ENCODE results near the gene SOWAHA. TPM values are rescaled to one million over a fixed set of nuclear protein-coding genes. Genes with fewer than 3 reads are reported as not detected.

The SOWAHA gene
- total RNA-seq, 1 experiment from 2014 or later, result not detected

DNA sequence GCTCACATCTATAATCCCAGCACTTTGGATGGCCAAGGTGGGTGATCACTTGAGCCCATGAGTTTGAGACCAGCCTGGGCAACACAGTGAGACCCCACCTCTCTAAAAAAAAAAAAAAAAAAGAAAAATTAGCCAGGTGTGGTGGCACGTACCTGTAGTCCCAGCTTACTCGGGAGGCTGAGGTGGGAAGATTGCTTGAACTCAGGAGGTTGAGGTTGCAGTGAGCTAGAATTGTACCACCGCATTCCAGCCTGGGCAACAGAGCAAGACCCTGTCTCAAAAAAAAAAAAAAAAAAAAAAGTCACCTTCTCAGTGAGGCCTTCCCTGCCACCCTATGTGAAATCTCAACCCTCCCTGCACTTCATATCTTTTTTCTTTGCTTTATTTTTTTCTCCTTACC, 22.1 kb upstream of the SOWAHA start:
- no TSS peak for BruUV-seq (replicated peaks)
- CTCF ChIA-PET, result no interaction called here

DNA sequence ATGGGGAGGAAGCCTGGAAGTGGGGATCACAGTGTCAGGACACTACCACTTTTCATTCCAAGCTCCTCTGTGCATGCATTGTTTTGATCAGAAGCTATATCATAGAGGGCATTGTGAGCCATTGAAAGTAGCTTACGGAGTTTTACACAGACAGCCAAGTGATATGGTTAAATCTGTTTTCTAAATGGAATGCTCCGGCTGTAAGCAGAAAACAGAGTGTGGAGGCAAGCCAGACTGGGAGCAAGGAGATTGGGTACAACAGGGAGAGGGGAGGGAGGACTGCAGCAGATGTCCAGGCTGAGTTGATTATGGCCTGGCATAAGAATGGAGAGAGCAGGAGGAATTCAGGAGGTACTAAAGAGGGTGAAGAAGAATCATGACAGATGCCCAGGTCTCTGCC, 15.5 kb upstream of the SOWAHA start:
- H3K27me3 ChIP-seq (replicated peaks; ENCODE audit: insufficient read depth, low read depth, low read length, poor library complexity), result peaks cover 4% of the 10 kb centered on the region
- H3K4me3 ChIP-seq (ENCODE audit: low read depth, low read length, poor library complexity, severe bottlenecking), result no peak overlapping the region
- POLR2A ChIA-PET (ENCODE audit: low non-redundant PET), result no interaction called here
- intact Hi-C loops (cut with micrococcal nuclease; ENCODE audit: unreplicated experiment), result no loop called here
- no peak for TF ChIP-seq EZH2 (IDR thresholded peaks at IDR 0.05; ENCODE audit: borderline replicate concordance, low read depth, low read length, poor library complexity, severe bottlenecking)
- TF ChIP-seq, protein P1, sequence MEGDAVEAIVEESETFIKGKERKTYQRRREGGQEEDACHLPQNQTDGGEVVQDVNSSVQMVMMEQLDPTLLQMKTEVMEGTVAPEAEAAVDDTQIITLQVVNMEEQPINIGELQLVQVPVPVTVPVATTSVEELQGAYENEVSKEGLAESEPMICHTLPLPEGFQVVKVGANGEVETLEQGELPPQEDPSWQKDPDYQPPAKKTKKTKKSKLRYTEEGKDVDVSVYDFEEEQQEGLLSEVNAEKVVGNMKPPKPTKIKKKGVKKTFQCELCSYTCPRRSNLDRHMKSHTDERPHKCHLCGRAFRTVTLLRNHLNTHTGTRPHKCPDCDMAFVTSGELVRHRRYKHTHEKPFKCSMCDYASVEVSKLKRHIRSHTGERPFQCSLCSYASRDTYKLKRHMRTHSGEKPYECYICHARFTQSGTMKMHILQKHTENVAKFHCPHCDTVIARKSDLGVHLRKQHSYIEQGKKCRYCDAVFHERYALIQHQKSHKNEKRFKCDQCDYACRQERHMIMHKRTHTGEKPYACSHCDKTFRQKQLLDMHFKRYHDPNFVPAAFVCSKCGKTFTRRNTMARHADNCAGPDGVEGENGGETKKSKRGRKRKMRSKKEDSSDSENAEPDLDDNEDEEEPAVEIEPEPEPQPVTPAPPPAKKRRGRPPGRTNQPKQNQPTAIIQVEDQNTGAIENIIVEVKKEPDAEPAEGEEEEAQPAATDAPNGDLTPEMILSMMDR (conservative IDR thresholded peaks at IDR 0.05; ENCODE audit: low read depth, low read length), result no peak
- H3K36me3 ChIP-seq (ENCODE audit: insufficient read depth, low read length, poor library complexity, severe bottlenecking), result no peaks in the 10 kb centered on the region
- H3K27ac ChIP-seq (ENCODE audit: low read depth, low read length, poor library complexity, severe bottlenecking), result no peak overlapping the region
- CTCF ChIA-PET, result interaction anchor here (0.7 kb wide), 1 partner anchor 43 kb away, joined by 6 read pairs; no protein-coding TSS in a partner anchor
- no peaks in the 10 kb centered on the region for H3K9me3 ChIP-seq (ENCODE audit: low read depth, low read length, poor library complexity, severe bottlenecking)
- no TSS peak for BruUV-seq (replicated peaks)
- no peak for DNase-seq (ENCODE audit: low spot score)
- no peaks in the 10 kb centered on the region for H3K4me1 ChIP-seq (ENCODE audit: insufficient read depth, low read length, poor library complexity, severe bottlenecking)

More for the DNA sequence above, 22.1 kb upstream of the SOWAHA start:
- no peak for DNase-seq (ENCODE audit: low spot score)
- intact Hi-C loops (cut with micrococcal nuclease; ENCODE audit: unreplicated experiment), result no loop called here
- Histone ChIP-seq H3K27ac (ENCODE audit: low read depth, low read length, poor library complexity, severe bottlenecking) (no peak overlapping the region), H3K27me3 (replicated peaks; ENCODE audit: insufficient read depth, low read depth, low read length, poor library complexity) (no peaks in the 10 kb centered on the region), H3K4me3 (ENCODE audit: low read depth, low read length, poor library complexity, severe bottlenecking) (no peak overlapping the region), H3K9me3 (ENCODE audit: low read depth, low read length, poor library complexity, severe bottlenecking) (no peaks in the 10 kb centered on the region), H3K4me1 (ENCODE audit: insufficient read depth, low read length, poor library complexity, severe bottlenecking) (no peaks in the 10 kb centered on the region), H3K36me3 (ENCODE audit: insufficient read depth, low read length, poor library complexity, severe bottlenecking) (no peaks in the 10 kb centered on the region)
- POLR2A ChIA-PET (ENCODE audit: low non-redundant PET), result no interaction called here
- TF ChIP-seq EZH2 (IDR thresholded peaks at IDR 0.05; ENCODE audit: borderline replicate concordance, low read depth, low read length, poor library complexity, severe bottlenecking), result no peak
- TF ChIP-seq, protein P1 (conservative IDR thresholded peaks at IDR 0.05; ENCODE audit: low read depth, low read length), result no peak

DNA sequence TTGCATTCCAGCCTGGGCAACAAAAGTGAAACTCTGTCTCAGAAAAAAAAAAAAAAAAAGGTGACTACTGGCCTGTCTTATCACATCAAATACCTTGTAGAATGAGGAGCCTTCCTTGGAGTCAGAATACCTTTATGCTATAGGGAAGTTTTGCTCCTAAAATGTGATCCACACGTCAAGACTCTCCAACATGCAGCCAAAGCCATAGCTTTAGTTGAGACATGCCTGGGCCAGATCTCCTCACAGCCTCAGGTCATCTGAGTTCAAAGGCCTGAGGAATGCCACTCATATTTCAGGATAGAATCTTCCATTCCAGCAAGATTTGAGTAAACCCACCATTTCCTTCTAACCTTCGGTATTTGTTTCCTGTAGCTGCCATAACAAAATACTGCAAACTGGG, 13.7 kb upstream of the SOWAHA start:
- no TSS peak for BruUV-seq (replicated peaks)
- ChIA-PET CTCF (no interaction called here), POLR2A (ENCODE audit: low non-redundant PET) (no interaction called here)
- Histone ChIP-seq H3K36me3 (ENCODE audit: insufficient read depth, low read length, poor library complexity, severe bottlenecking) (no peaks in the 10 kb centered on the region), H3K27me3 (replicated peaks; ENCODE audit: insufficient read depth, low read depth, low read length, poor library complexity) (peaks cover 4% of the 10 kb centered on the region), H3K4me3 (ENCODE audit: low read depth, low read length, poor library complexity, severe bottlenecking) (no peak overlapping the region), H3K27ac (ENCODE audit: low read depth, low read length, poor library complexity, severe bottlenecking) (no peak overlapping the region), H3K4me1 (ENCODE audit: insufficient read depth, low read length, poor library complexity, severe bottlenecking) (no peaks in the 10 kb centered on the region), H3K9me3 (ENCODE audit: low read depth, low read length, poor library complexity, severe bottlenecking) (no peaks in the 10 kb centered on the region)
- intact Hi-C loops (cut with micrococcal nuclease; ENCODE audit: unreplicated experiment), result no loop called here
- no peak for DNase-seq (ENCODE audit: low spot score)
- TF ChIP-seq EZH2 (IDR thresholded peaks at IDR 0.05; ENCODE audit: borderline replicate concordance, low read depth, low read length, poor library complexity, severe bottlenecking), result no peak

DNA sequence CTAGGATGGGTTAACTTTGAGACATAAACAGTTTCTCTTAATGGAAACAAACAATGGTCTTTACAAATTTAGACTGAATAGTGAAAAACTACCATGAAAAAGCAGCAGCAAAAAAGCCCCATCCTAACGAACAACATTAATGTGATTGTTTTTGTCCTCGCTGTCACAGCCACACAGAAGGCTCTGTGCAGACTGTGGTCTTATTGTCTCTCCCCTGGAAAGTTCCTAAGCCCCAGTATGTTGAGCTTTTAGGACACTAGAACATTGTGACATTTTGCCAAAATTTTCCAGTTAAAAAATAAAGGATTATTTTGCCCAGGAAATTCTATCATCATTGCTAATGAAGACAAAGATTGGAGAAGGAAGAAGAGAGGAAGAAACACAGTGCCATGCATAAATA, 12.6 kb upstream of the SOWAHA start:
- no TSS peak for BruUV-seq (replicated peaks)
- CTCF ChIA-PET, result interaction anchor here (0.5 kb wide), 1 partner anchor 20 kb away, joined by 4 read pairs; no protein-coding TSS in a partner anchor
- no peaks in the 10 kb centered on the region for H3K4me1 ChIP-seq (ENCODE audit: insufficient read depth, low read length, poor library complexity, severe bottlenecking)
- intact Hi-C loops (cut with micrococcal nuclease; ENCODE audit: unreplicated experiment), result no loop called here
- H3K36me3 ChIP-seq (ENCODE audit: insufficient read depth, low read length, poor library complexity, severe bottlenecking), result no peaks in the 10 kb centered on the region
- peaks cover 4% of the 10 kb centered on the region for H3K27me3 ChIP-seq (replicated peaks; ENCODE audit: insufficient read depth, low read depth, low read length, poor library complexity)
- POLR2A ChIA-PET (ENCODE audit: low non-redundant PET), result no interaction called here
- no peak overlapping the region for H3K27ac ChIP-seq (ENCODE audit: low read depth, low read length, poor library complexity, severe bottlenecking)
- H3K4me3 ChIP-seq (ENCODE audit: low read depth, low read length, poor library complexity, severe bottlenecking), result no peak overlapping the region
- no peak for DNase-seq (ENCODE audit: low spot score)
- H3K9me3 ChIP-seq (ENCODE audit: low read depth, low read length, poor library complexity, severe bottlenecking), result no peaks in the 10 kb centered on the region
- no peak for TF ChIP-seq EZH2 (IDR thresholded peaks at IDR 0.05; ENCODE audit: borderline replicate concordance, low read depth, low read length, poor library complexity, severe bottlenecking)
- TF ChIP-seq, protein P1 (conservative IDR thresholded peaks at IDR 0.05; ENCODE audit: low read depth, low read length), result no peak

Data from A673 (cell line).